ENCODE measurements around the gene CRYBB2. TPM values are rescaled to one million over a fixed set of nuclear protein-coding genes. Genes with fewer than 3 reads are reported as not detected.

The CRYBB2 gene
- total RNA-seq, 1 experiment from 2014 or later = not detected

- Histone ChIP-seq H2AFZ (ENCODE audit: low read length) (no peak overlapping the region), H2BK120ac (ENCODE audit: low read depth, low read length, poor library complexity, severe bottlenecking) (no peak overlapping the region), H3K4me2 (ENCODE audit: insufficient read depth, insufficient read length, low read length) (no peak overlapping the region), H3K18ac (ENCODE audit: insufficient read length, low read depth, low read length) (no peak overlapping the region), H4K8ac (replicated peaks; ENCODE audit: insufficient read length, low read depth, low read length) (no peak overlapping the region), H2BK5ac (ENCODE audit: insufficient read length, low read length) (no peak overlapping the region), H4K5ac (ENCODE audit: insufficient read length, low read depth, low read length) (no peak overlapping the region), H3K14ac (ENCODE audit: insufficient read depth, low read length) (no peak overlapping the region), H3K23me2 (ENCODE audit: insufficient read length, low read depth, low read length, poor library complexity, severe bottlenecking) (no peaks in the 10 kb centered on the region), H3T11ph (ENCODE audit: low read length) (no peak overlapping the region), H3K9me3 (ENCODE audit: control insufficient read depth, low read depth, low read length) (no peaks in the 10 kb centered on the region), H4K20me1 (ENCODE audit: control insufficient read depth, insufficient read depth, insufficient read length) (no peaks in the 10 kb centered on the region), H3K23ac (ENCODE audit: insufficient read length, low read depth, low read length) (no peak overlapping the region), H4K91ac (ENCODE audit: insufficient read length, low read depth, low read length) (no peak overlapping the region), H3K56ac (ENCODE audit: insufficient read length, low read depth, low read length) (no peak overlapping the region), H3K79me2 (ENCODE audit: insufficient read depth, low read length) (no peaks in the 10 kb centered on the region), H3K79me1 (ENCODE audit: insufficient read depth, low read depth, low read length, poor library complexity, severe bottlenecking) (no peaks in the 10 kb centered on the region), H3K27me3 (ENCODE audit: insufficient read depth, low read length) (no peaks in the 10 kb centered on the region), H3K27ac (ENCODE audit: insufficient read length, low read depth, low read length) (no peak overlapping the region), H3K4me1 (ENCODE audit: insufficient read depth, low read length) (no peaks in the 10 kb centered on the region), H3K9ac (ENCODE audit: extremely low read depth, insufficient read length, low read length) (no peak overlapping the region), H2AK5ac (ENCODE audit: insufficient read length, low read length) (no peak overlapping the region), H3K4ac (ENCODE audit: low read depth, low read length) (no peak overlapping the region), H2BK20ac (ENCODE audit: low read depth, low read length, poor library complexity, severe bottlenecking) (no peak overlapping the region), H2BK15ac (ENCODE audit: low read depth, low read length) (no peak overlapping the region), H2BK12ac (ENCODE audit: insufficient read length, low read depth, low read length) (no peak overlapping the region)
- no peaks in the 10 kb centered on the region for H3K27me3 Mint-ChIP-seq (ENCODE audit: low read depth)
- TF ChIP-seq CTCF (conservative IDR thresholded peaks at IDR 0.05) = no peak
- no peak overlapping the region for H3K27ac Mint-ChIP-seq
- H3K4me1 Mint-ChIP-seq = peaks cover 2 to 4% of the 10 kb centered on the region in 2 experiments; a peak in 3 of 4 replicates
- peaks cover 0 to 3% of the 10 kb centered on the region in 2 experiments; a peak in 3 of 5 replicates for H3K9me3 Mint-ChIP-seq
- H3K36me3 Mint-ChIP-seq (ENCODE audit: insufficient read depth in 1 of 3, low read depth in 3 of 3) = peaks cover 17 to 57% (median 55%) of the 10 kb centered on the region in 3 experiments
- DNase-seq = no peak
- no peak overlapping the region for H3K4me3 Mint-ChIP-seq
- no CpG with 5 or more reads among the region's 3 CpGs for WGBS (ENCODE audit: extremely low coverage, insufficient read length, low lambda C conversion rate)
Observed at GRCh38 chr22:25186140-25186539, 33.3 kb upstream of the CRYBB2 start.

Measured in H9 (cell line).